ENCODE data around the gene NFIC. TPM values are rescaled to one million over a fixed set of nuclear protein-coding genes. Genes with fewer than 3 reads are reported as not detected.

Gene NFIC
- total RNA-seq, 2 donors from 2014 or later, result 42.0 to 71.3 TPM

DNA sequence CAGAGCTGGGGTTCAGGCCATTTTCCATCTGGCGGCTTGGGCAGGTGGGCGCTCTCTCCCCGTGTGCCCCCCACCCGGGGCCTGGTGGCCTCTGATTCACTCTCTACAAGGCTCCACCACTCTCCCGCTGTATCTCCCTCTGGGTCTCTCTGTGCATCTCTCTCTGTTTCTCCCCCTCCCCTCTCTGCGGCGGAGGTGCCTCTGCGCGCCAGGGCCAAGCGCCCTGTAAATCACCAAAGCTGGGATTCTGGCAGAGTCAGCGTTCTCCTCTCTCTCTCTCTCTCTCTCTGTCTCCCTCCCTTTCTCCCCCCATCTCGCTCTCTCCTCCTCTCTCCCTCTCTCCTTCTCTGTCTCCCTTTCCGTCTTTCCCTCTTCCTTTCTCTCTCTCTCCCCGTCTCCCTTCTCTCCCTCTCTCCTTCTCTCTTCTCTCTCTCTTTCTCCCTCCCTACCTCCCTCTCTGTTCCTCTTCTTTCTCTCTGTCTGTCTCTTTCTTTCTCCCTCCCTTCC is 3.9 kb downstream of the NFIC start:
- intact Hi-C loops (cut with DNase I), result no loop called here
- no peaks in the 10 kb centered on the region for H3K36me3 ChIP-seq
- no peak for TF ChIP-seq CTCF (IDR thresholded peaks at IDR 0.05)
- H3K9me3 ChIP-seq, result no peaks in the 10 kb centered on the region
- peak overlapping the region; percentile 81 for H3K27ac ChIP-seq
- no peaks in the 10 kb centered on the region for H3K27me3 ChIP-seq
- no peaks in the 10 kb centered on the region for H3K4me1 ChIP-seq
- DNase-seq, result no peak
- no peak overlapping the region for H3K4me3 ChIP-seq
- H3K9ac ChIP-seq (ENCODE audit: low read depth in 2 of 2, low read length in 2 of 2), result peak overlapping the region in 1 of 2 donors; percentile 44

DNA sequence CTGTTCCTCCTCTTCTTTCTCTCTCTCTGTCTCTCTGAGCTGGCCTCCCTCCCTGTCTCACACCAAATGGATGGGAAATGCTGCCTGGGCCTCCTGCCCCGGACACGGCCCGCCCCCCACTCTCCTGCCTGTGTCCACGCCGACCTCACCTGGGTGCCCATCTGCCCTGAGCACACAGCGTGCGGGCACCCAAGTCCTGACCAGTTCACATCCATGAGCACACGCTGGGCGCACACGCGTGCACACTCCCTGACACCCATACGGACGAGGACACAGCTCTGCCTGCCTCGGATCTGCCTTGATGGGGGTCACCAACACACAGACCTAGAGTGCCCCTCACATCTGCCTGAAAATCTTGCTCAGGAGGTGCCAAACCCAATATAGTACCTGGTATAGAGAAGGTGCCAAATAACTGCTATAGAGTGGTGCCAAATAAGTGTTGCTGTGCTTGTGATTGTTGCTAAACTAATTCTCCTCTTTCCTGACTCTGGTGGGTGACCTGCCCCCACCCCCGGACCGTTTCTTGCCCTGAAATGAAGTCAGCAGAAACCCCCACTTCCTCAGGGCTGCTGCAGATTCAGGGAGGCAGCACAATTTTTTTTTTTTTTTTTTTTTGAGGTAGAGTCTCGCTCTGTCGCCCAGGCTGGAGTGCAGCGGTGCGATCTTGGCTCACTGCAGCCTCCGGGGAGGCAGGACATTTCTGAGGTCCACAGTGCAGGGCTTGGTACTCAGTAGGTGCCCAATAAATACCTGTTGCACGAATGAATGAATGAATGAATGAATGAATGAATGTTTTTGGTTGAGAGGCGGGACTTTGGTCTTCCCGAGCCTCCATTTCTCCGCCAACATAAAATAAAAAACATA is 4.6 kb downstream of the NFIC start:
- H3K4me1 ChIP-seq, result no peaks in the 10 kb centered on the region
- TF ChIP-seq CTCF (IDR thresholded peaks at IDR 0.05), result no peak
- peak overlapping the region; percentile 43 to 44 for H3K9ac ChIP-seq (ENCODE audit: low read depth in 2 of 2, low read length in 2 of 2)
- intact Hi-C loops (cut with DNase I), result no loop called here
- no peak for DNase-seq
- no peaks in the 10 kb centered on the region for H3K9me3 ChIP-seq
- no peak overlapping the region for H3K4me3 ChIP-seq
- no peak overlapping the region for H3K27ac ChIP-seq
- H3K27me3 ChIP-seq, result no peaks in the 10 kb centered on the region
- H3K36me3 ChIP-seq, result no peaks in the 10 kb centered on the region

GRCh38 chr19:3372413-3372812 is 6.0 kb downstream of the NFIC start:
- intact Hi-C loops (cut with DNase I), result no loop called here
- no peak for TF ChIP-seq CTCF (IDR thresholded peaks at IDR 0.05)
- H3K4me1 ChIP-seq, result no peaks in the 10 kb centered on the region

DNA sequence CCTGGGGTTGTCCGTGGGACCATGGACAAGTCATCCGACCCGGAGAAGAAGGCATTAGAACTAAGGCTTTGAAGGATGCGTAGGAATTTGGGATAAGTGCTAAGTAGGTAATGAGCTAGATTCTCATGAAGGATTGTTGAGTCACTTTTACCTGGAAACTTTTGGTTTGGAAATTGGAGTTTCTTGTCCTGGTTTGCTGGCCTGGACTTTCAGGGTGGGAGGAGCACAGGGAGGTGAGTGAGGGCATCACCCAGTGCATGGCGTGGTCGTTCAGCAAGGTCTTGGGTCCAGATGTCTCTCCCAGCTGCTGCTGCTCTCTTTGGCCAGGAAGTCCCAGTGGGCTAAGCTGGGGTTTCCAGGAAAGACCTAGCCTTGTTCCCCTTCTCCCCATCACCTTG is 7.6 kb downstream of the NFIC start:
- Histone ChIP-seq H3K9ac (ENCODE audit: low read depth in 2 of 2, low read length in 2 of 2) (no peak overlapping the region), H3K9me3 (no peaks in the 10 kb centered on the region), H3K4me3 (no peak overlapping the region), H3K4me1 (no peaks in the 10 kb centered on the region), H3K27ac (peak overlapping the region; percentile 31), H3K27me3 (no peaks in the 10 kb centered on the region), H3K36me3 (no peaks in the 10 kb centered on the region)
- intact Hi-C loops (cut with DNase I), result no loop called here
- DNase-seq, result no peak
- no peak for TF ChIP-seq CTCF (IDR thresholded peaks at IDR 0.05)

More at GRCh38 chr19:3372413-3372812, 6.0 kb downstream of the NFIC start:
- DNase-seq, result no peak
- Histone ChIP-seq H3K4me3 (no peak overlapping the region), H3K27me3 (no peaks in the 10 kb centered on the region), H3K36me3 (no peaks in the 10 kb centered on the region), H3K9me3 (no peaks in the 10 kb centered on the region), H3K27ac (no peak overlapping the region), H3K9ac (ENCODE audit: low read depth in 2 of 2, low read length in 2 of 2) (no peak overlapping the region)

DNA sequence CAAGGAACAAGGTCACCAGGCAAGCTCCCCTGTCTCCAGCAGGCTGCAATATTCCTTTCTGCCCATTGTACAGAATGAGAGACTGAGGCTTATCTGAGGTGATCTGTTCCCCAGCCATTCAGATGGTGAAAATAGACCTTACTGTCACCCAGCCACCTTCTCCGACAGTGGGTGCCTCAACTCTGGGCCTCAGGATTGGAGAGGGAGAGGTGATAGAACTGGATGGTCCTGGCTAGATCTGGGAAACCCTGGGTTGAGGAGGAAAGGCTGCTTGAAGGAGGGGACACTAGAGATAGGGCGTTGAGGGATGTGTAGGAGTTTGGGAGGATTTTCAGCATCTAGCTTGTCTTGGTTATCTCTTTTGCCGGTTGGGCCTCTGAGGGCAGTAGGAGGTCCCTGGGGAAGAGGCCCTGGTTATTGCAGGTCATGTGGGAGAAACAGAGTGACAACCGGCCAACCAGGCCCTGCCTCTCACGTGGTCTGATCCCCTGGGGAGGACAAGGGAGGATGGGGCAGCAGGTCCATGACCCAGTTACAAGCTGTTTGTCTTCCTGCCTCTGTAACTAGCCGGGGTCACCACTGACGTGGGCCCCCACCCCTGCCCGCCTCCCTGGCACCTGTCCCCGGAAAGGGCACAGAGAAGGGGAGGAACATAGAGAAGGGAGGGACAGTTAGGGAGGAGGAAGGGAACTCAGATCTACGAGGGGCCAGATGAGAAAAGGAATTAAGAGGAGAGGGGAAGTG is 8.2 kb downstream of the NFIC start:
- intact Hi-C loops (cut with DNase I), result no loop called here

More for the DNA sequence above, 8.2 kb downstream of the NFIC start:
- TF ChIP-seq CTCF (IDR thresholded peaks at IDR 0.05), result no peak
- Histone ChIP-seq H3K9me3 (no peaks in the 10 kb centered on the region), H3K4me3 (no peak overlapping the region), H3K27me3 (no peaks in the 10 kb centered on the region), H3K9ac (ENCODE audit: low read depth in 2 of 2, low read length in 2 of 2) (peak overlapping the region in 1 of 2 donors; percentile 24), H3K27ac (peak overlapping the region; percentile 48), H3K36me3 (no peaks in the 10 kb centered on the region), H3K4me1 (no peaks in the 10 kb centered on the region)
- DNase-seq, result no peak

Data from colonic mucosa (tissue), 4 donors.